Activated naive CD8-positive, alpha-beta T cell treated with anti-CD3 and anti-CD28 coated beads for 36 hours (primary cell): Measurements from ENCODE around the gene VN1R2. TPM values are rescaled to one million over a fixed set of nuclear protein-coding genes. Genes with fewer than 3 reads are reported as not detected.
"Not testable (repeated sequence)": the region's sequence is repeated elsewhere in the genome, so short reads cannot be mapped to it uniquely, and the experiment has no call there.

Source experiments
- DNase-seq: peaks from one replicate; pipeline ENCODE4 v3.0.0; 2021
- H3K27ac Mint-ChIP-seq: one replicate; pipeline ENCODE4 v1.8.0; 2022; ENCODE audit warnings: mild to moderate bottlenecking, moderate library complexity, mixed read lengths
- H3K27me3 Mint-ChIP-seq: one replicate; pipeline ENCODE4 v1.8.0; 2022; ENCODE audit warnings: mild to moderate bottlenecking, mixed read lengths
- H3K36me3 Mint-ChIP-seq: one replicate; pipeline ENCODE4 v1.8.0; 2021; ENCODE audit warnings: mild to moderate bottlenecking, mixed read lengths
- H3K4me1 Mint-ChIP-seq: one replicate; pipeline ENCODE4 v1.8.0; 2021; ENCODE audit warnings: mixed read lengths
- H3K4me3 Mint-ChIP-seq: one replicate; pipeline ENCODE4 v1.8.0; 2022; ENCODE audit warnings: mild to moderate bottlenecking, moderate library complexity, mixed read lengths
- H3K9me3 Mint-ChIP-seq: one replicate; pipeline ENCODE4 v1.8.0; 2022; ENCODE audit warnings: mixed read lengths
- total RNA-seq, 2 experiments: library from RNA; stranded (reverse); gene quantifications; one replicate each; pipeline ENCODE4 v1.2.3, GENCODE V29; 2021

VN1R2 gene
- total RNA-seq, 2 experiments from 2014 or later: not detected

GRCh38 chr19:53290758-53291549 is 32.9 kb downstream of the VN1R2 start:
- no peak for DNase-seq
- H3K4me3 Mint-ChIP-seq: no peak overlapping the region
- H3K27ac Mint-ChIP-seq: no peak overlapping the region
- no peaks in the 10 kb centered on the region for H3K27me3 Mint-ChIP-seq
- H3K36me3 Mint-ChIP-seq: peaks cover 9% of the 10 kb centered on the region
- no peaks in the 10 kb centered on the region for H3K4me1 Mint-ChIP-seq
- peaks cover 45% of the 10 kb centered on the region for H3K9me3 Mint-ChIP-seq

GRCh38 chr19:53294786-53295441 is 36.8 kb downstream of the VN1R2 start:
- H3K36me3 Mint-ChIP-seq: peaks cover 7% of the 10 kb centered on the region
- H3K4me1 Mint-ChIP-seq: no peaks in the 10 kb centered on the region
- peaks cover 43% of the 10 kb centered on the region for H3K9me3 Mint-ChIP-seq
- no peak overlapping the region for H3K27ac Mint-ChIP-seq
- no peak overlapping the region for H3K4me3 Mint-ChIP-seq
- H3K27me3 Mint-ChIP-seq: no peaks in the 10 kb centered on the region
- no peak for DNase-seq

GRCh38 chr19:53301341-53301740 is 43.2 kb downstream of the VN1R2 start:
- H3K36me3 Mint-ChIP-seq, H3K4me1 Mint-ChIP-seq, DNase-seq, H3K4me3 Mint-ChIP-seq, H3K27ac Mint-ChIP-seq, H3K9me3 Mint-ChIP-seq: not testable (repeated sequence)
- H3K27me3 Mint-ChIP-seq: peaks cover 23% of the 10 kb centered on the region

- H3K4me3 Mint-ChIP-seq: no peak overlapping the region
- peaks cover 24% of the 10 kb centered on the region for H3K9me3 Mint-ChIP-seq
- H3K4me1 Mint-ChIP-seq: no peaks in the 10 kb centered on the region
- peaks cover 51% of the 10 kb centered on the region for H3K27me3 Mint-ChIP-seq
- H3K27ac Mint-ChIP-seq: no peak overlapping the region
- peaks cover 6% of the 10 kb centered on the region for H3K36me3 Mint-ChIP-seq
- peak; percentile 23 for DNase-seq
Observed at GRCh38 chr19:53308339-53308811, 50.3 kb downstream of the VN1R2 start.

Other genes starting within 250 kb of the VN1R2 start
- gene ERVV-1, start 244.4 kb upstream of the VN1R2 start, total RNA-seq: not detected
- gene ERVV-2, start 213.6 kb upstream of the VN1R2 start, total RNA-seq: not detected
- 10 to 100 TPM; 22.6 to 27.4 TPM for gene ZNF160, start 154.9 kb upstream of the VN1R2 start, total RNA-seq
- 1 to 10 TPM; 1.5 to 1.8 TPM for gene ZNF415, start 125.4 kb upstream of the VN1R2 start, total RNA-seq
- 1 to 10 TPM; 7.0 to 8.6 TPM for gene ZNF347, start 99.2 kb upstream of the VN1R2 start, total RNA-seq
- 1 to 10 TPM; 6.6 to 6.7 TPM for gene ZNF665, start 64.9 kb upstream of the VN1R2 start, total RNA-seq
- 10 to 100 TPM in 1 of 2 experiments, 1 to 10 TPM in 1; 9.5 to 11.4 TPM for gene ZNF677, start 3.4 kb upstream of the VN1R2 start, total RNA-seq
- not detected for gene VN1R4, start 9.4 kb downstream of the VN1R2 start, total RNA-seq
- gene ZNF845, start 75.5 kb downstream of the VN1R2 start, total RNA-seq: 1 to 10 TPM; 6.7 to 7.3 TPM
- gene ZNF525, start 107.4 kb downstream of the VN1R2 start, total RNA-seq: 10 to 100 TPM; 22.4 to 25.7 TPM
- 10 to 100 TPM; 11.9 to 12.0 TPM for gene ZNF765, start 136.9 kb downstream of the VN1R2 start, total RNA-seq
- gene ZNF761, start 173.7 kb downstream of the VN1R2 start, total RNA-seq: 10 to 100 TPM; 10.9 to 12.4 TPM
- 1 to 10 TPM; 8.3 to 8.6 TPM for gene ZNF813, start 209.4 kb downstream of the VN1R2 start, total RNA-seq